ES-I3 (cell line): ENCODE results near the gene PAN2.
A peak's percentile ranks its signal among the peaks of the same experiment; 100 is the strongest.
"Not testable (repeated sequence)": the region's sequence is repeated elsewhere in the genome, so short reads cannot be mapped to it uniquely, and the experiment has no call there.

ENCODE experiments used
- H3K36me3 ChIP-seq: 2 replicates; pipeline ENCODE4 v1.6.1; 2013; ENCODE audit warnings: mild to moderate bottlenecking, low read length, control low read depth, moderate library complexity; ENCODE audit not compliant: insufficient read depth
- H3K4me1 ChIP-seq: 2 replicates; pipeline ENCODE4 v1.6.1; 2013; ENCODE audit warnings: mild to moderate bottlenecking, control low read depth, low read length; ENCODE audit not compliant: insufficient read depth
- H3K9ac ChIP-seq: 2 replicates; pipeline ENCODE4 v1.6.1; 2013; ENCODE audit warnings: low read depth, mild to moderate bottlenecking, low read length, moderate library complexity
- H3K9me3 ChIP-seq: 2 replicates; pipeline ENCODE4 v1.6.1; 2013; ENCODE audit warnings: mild to moderate bottlenecking, low read length, moderate library complexity; ENCODE audit not compliant: control insufficient read depth, insufficient read depth

The PAN2 gene

GRCh38 chr12:56335527-56335926 is 1.7 kb upstream of the PAN2 start:
- not testable (repeated sequence) for H3K9me3 ChIP-seq, H3K9ac ChIP-seq, H3K36me3 ChIP-seq
- peaks cover 27% of the 10 kb centered on the region for H3K4me1 ChIP-seq

GRCh38 chr12:56334490-56334793 is 642 bp upstream of the PAN2 start:
- H3K9me3 ChIP-seq, result no peaks in the 10 kb centered on the region
- peak overlapping the region; percentile 84 for H3K9ac ChIP-seq
- peaks cover 27% of the 10 kb centered on the region for H3K4me1 ChIP-seq
- H3K36me3 ChIP-seq, result no peaks in the 10 kb centered on the region

- Histone ChIP-seq H3K9me3 (no peaks in the 10 kb centered on the region), H3K4me1 (peaks cover 18% of the 10 kb centered on the region), H3K9ac (peak overlapping the region; percentile 84), H3K36me3 (no peaks in the 10 kb centered on the region)
Measured at GRCh38 chr12:56333197-56333678, 562 bp downstream of the PAN2 start.

DNA sequence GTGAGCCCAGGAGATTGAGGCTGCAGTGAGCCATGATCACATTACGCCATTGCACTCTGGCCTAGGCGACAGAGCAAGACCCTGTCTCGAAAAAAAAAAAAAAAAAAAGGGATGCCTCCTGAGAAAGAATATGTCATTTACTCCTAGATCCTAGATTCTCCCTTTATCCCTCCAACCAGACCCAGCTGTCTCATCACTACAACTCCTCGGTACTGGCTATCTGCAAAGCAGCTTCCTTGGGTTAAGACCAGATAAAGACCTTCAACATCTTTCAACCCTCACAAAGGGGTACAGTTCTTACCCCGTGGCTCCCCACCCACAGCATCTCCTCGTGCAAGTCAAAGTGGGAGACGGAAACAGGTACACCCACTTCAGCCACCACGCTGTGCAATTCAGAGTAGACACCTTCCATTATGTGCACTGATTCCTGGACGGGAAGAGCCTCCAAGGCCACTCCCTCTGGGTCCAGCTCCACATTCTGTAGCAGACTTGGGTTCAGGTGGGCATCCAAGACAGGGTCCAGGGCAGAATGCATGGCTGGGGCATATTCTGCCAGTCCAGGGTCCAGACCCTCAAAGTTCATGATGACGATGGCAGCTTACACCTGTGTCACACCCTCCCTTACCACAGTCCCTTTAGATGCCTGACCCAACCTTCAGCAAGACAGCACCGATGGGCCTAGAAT is 1.1 kb downstream of the PAN2 start:
- Histone ChIP-seq H3K4me1 (peaks cover 12% of the 10 kb centered on the region), H3K36me3 (no peaks in the 10 kb centered on the region), H3K9me3 (no peaks in the 10 kb centered on the region), H3K9ac (peak overlapping the region; percentile 84)

DNA sequence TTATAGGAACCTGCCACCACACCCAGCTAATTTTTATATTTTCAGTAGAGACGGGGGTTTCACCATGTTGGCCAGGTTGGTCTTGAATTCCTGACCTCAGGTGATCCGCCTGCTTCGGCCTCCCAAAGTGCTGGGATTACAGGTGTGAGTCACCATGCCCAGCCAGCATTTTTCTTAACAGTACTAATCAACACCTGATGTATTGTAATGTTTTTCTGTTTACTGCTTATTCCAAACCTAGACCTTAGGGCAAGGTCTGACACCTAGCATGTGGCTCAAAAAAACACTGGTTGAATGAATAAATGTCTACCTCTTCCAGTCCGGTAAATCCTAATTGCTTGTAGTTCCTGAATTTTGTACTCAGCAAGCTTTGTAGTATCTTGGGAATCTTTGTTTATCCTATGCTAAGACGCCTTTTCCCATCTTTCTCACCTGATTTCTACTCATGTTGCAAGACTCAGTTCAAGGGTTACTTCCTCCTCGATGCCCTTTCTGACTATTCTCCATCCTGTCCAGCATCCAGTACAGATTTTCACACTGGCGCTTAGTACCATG is 2.8 kb downstream of the PAN2 start:
- H3K9ac ChIP-seq, result no peak overlapping the region
- no peaks in the 10 kb centered on the region for H3K36me3 ChIP-seq

GRCh38 chr12:56326533-56326932 is 7.3 kb downstream of the PAN2 start:
- Histone ChIP-seq H3K9ac (no peak overlapping the region), H3K9me3 (no peaks in the 10 kb centered on the region), H3K4me1 (no peaks in the 10 kb centered on the region), H3K36me3 (peaks cover 11% of the 10 kb centered on the region; the same call in 1 of the 2 replicates)

More for the DNA sequence above, 2.8 kb downstream of the PAN2 start:
- Histone ChIP-seq H3K9me3 (no peaks in the 10 kb centered on the region), H3K4me1 (peaks cover 4% of the 10 kb centered on the region)

DNA sequence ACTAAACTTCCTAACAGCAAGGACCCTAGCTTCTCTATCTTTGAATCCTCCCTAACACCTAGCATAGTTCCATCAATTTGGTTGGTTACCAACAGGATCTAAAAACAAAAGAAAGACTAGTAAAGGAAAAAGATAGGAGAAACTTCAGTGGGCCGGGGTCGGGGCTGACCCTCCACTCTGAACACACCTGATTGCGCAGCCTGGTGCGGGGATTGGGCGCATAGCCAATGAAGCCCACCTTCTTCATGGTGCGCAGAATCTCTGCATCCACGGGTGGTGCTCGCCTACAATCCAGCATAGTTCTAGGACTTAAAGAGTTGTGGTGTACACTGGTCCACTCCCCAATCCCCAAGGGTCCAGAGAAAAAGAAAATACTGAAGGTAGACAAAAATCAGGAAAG is 7.7 kb downstream of the PAN2 start:
- Histone ChIP-seq H3K9me3 (no peaks in the 10 kb centered on the region), H3K4me1 (no peaks in the 10 kb centered on the region), H3K9ac (no peak overlapping the region), H3K36me3 (peaks cover 11% of the 10 kb centered on the region; the same call in 1 of the 2 replicates)

DNA sequence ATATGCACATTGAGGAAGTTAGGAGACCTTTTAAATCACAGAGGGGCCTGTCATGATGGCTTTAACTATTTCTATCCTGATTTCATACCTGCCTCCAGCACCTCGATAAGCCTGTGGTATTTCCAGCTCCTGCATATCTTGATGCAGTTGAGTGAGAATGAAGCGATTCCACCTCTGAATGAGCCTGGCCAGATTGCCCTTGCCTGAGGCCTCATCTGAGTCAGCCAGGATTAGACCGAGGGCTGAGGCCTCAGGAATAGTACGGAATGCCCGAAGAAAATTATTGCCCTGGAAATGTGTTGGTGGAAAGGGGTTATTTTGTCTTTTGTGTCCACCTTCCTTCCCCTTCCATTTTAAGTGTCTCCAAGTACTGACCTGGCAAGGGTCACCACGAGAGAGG is 9.6 kb downstream of the PAN2 start:
- H3K4me1 ChIP-seq, result no peaks in the 10 kb centered on the region
- H3K9ac ChIP-seq, result no peak overlapping the region
- no peaks in the 10 kb centered on the region for H3K9me3 ChIP-seq
- H3K36me3 ChIP-seq, result peaks cover 13% of the 10 kb centered on the region; the same call in 1 of the 2 replicates

- H3K9me3 ChIP-seq, H3K4me1 ChIP-seq, H3K9ac ChIP-seq: not testable (repeated sequence)
- H3K36me3 ChIP-seq, result peaks cover 17% of the 10 kb centered on the region; the same call in 1 of the 2 replicates
Measured at GRCh38 chr12:56321610-56322009, 12.2 kb downstream of the PAN2 start.

GRCh38 chr12:56321027-56321426 is 12.8 kb downstream of the PAN2 start:
- H3K36me3 ChIP-seq, result peaks cover 17% of the 10 kb centered on the region; the same call in 1 of the 2 replicates
- H3K9ac ChIP-seq, result no peak overlapping the region
- H3K4me1 ChIP-seq, result no peaks in the 10 kb centered on the region
- no peaks in the 10 kb centered on the region for H3K9me3 ChIP-seq

DNA sequence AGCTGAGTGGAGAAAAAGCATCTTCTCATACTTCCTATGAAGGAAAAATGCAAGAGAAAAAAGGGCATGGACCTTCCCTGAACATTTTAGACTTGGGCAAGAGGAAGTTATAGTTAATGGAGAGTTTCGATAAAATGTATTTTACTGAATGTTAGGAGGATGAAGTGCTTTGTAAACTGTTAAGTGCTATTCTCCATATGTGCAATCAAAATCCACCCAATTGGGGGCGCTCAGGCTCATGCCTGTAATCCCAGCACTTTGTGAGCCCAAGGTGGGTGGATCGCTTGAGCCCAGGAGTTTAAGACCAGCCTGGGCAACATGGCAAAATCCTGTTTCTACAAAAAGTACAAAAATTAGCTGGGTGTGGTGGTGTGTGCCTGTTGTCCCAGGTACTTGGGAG is 16.1 kb downstream of the PAN2 start:
- Histone ChIP-seq H3K4me1 (peaks cover 5% of the 10 kb centered on the region; the same call in 1 of the 2 replicates), H3K36me3 (peaks cover 12% of the 10 kb centered on the region; the same call in 1 of the 2 replicates)

DNA sequence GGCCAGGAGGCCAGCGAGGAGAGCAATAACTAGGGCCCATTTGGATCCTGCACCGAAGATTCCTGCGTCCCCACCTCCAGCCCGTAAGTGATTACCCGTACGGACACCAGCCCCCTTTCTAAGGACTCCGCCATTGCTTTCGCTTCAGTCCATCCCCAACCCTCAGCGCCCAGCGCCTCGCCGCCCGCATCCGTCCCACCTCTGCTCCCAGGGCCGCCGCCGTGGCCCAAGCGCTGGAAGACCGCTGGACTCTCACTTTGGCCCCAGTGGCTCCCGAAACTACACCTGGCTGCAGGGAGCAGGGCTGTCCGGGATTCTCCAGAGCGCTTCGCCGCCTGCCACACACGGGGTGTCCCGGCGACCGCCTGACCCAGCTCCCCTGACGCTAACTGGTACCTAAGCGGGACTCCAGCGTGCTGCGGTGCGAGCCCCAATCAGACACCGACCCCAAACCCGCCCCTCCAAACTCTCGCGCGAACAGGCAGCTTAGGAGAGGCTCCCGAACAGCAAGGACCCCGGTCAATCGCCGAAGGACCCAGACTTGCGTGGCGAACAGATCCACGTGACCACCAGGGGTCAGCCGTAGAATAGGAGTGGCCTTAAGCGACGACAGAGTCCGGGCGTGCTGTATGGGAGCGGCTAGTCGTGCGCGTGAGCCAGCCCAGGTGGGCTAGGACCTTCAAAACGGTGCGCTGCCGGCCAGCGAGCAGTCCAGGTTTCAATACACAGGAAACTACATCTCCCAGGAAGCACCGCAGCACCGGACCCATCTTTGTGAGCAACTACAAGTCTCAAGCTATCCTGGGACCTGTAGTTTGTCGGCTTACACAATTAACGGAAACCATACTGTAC is 18.0 kb downstream of the PAN2 start, which contains the start of gene CNPY2:
CNPY2 (minus strand) TSS at position 367 of the 852 bp plus-strand sequence. CDS start 771 bp downstream, outside the sequence.
- peaks cover 5% of the 10 kb centered on the region; the same call in 1 of the 2 replicates for H3K4me1 ChIP-seq
- H3K9me3 ChIP-seq, result no peaks in the 10 kb centered on the region
- H3K9ac ChIP-seq, result peak within 1 kb of the TSS; percentile 88
- peaks cover 17% of the 10 kb centered on the region; the same call in 1 of the 2 replicates for H3K36me3 ChIP-seq

More for the DNA sequence above, 16.1 kb downstream of the PAN2 start:
- Histone ChIP-seq H3K9me3 (no peaks in the 10 kb centered on the region), H3K9ac (no peak overlapping the region)

- H3K4me1 ChIP-seq, result peaks cover 5% of the 10 kb centered on the region; the same call in 1 of the 2 replicates
- no peaks in the 10 kb centered on the region for H3K9me3 ChIP-seq
- peak overlapping the region; percentile 88 for H3K9ac ChIP-seq
- peaks cover 23% of the 10 kb centered on the region; the same call in 1 of the 2 replicates for H3K36me3 ChIP-seq
Measured at GRCh38 chr12:56315249-56315621, 18.6 kb downstream of the PAN2 start.

DNA sequence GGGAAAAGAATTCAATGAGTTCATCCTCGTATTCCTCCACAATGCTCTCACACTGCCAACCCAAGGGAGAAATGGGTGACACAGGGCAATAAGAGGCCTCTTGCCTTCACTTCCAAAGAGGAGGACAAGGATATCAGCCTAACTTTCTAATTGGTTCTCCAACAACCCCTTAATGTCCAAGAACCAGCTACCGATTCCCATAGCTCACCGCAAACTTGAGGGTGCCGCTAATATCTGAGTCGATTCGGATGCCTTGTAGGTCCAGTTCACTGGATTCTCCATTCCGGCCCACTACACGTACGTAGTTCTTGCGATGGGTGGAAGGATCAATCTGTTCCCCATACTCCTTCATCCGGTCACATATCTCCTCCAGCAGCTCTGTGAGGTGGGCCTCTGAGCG is 22.8 kb downstream of the PAN2 start:
- H3K9me3 ChIP-seq, result no peaks in the 10 kb centered on the region
- peaks cover 31% of the 10 kb centered on the region for H3K36me3 ChIP-seq
- no peak overlapping the region for H3K9ac ChIP-seq
- H3K4me1 ChIP-seq, result peaks cover 5% of the 10 kb centered on the region; the same call in 1 of the 2 replicates
